Stimulated activated CD8-positive, alpha-beta memory T cell treated with anti-CD3 and anti-CD28 coated beads, Interleukin-7, amount 100 ng/mL, for 48 hours (primary cell): Measurements from ENCODE around the gene TP73.

Experiments
- DNase-seq, 2 donors: peaks; one replicate each; pipeline ENCODE4 v3.0.0-alpha.2; 2020; ENCODE audit warnings: low read depth in 1 of 2; ENCODE audit errors: extremely low read depth in 1 of 2

Gene TP73

GRCh38 chr1:3651026-3651929 lies 1.0 kb upstream of the TP73 start:
- DNase-seq = no peak

GRCh38 chr1:3652548-3653285 lies 401 bp downstream of the TP73 start:
- no peak for DNase-seq

GRCh38 chr1:3653286-3653618 lies 936 bp downstream of the TP73 start:
- no peak for DNase-seq

- no peak for DNase-seq
Observed at GRCh38 chr1:3654549-3655281, 2.4 kb downstream of the TP73 start.

- DNase-seq = no peak
Observed at GRCh38 chr1:3656450-3657095, 4.3 kb downstream of the TP73 start.

GRCh38 chr1:3657096-3657475 lies 4.8 kb downstream of the TP73 start:
- DNase-seq = no peak

GRCh38 chr1:3657578-3658230 lies 5.4 kb downstream of the TP73 start:
- DNase-seq = no peak

GRCh38 chr1:3658231-3658615 lies 5.9 kb downstream of the TP73 start:
- no peak for DNase-seq

- DNase-seq = no peak
Observed at GRCh38 chr1:3659093-3659492, 6.8 kb downstream of the TP73 start.

GRCh38 chr1:3660704-3661103 lies 8.4 kb downstream of the TP73 start:
- no peak for DNase-seq

- DNase-seq = no peak
Observed at GRCh38 chr1:3661631-3662030, 9.3 kb downstream of the TP73 start.

- no peak for DNase-seq
Observed at GRCh38 chr1:3662080-3662671, 9.9 kb downstream of the TP73 start.

- DNase-seq = no peak
Observed at GRCh38 chr1:3663999-3664699, 11.8 kb downstream of the TP73 start.

- no peak for DNase-seq
Observed at GRCh38 chr1:3664700-3665375, 12.5 kb downstream of the TP73 start.

GRCh38 chr1:3668148-3668547 lies 15.8 kb downstream of the TP73 start:
- no peak for DNase-seq

- no peak for DNase-seq
Observed at GRCh38 chr1:3668585-3669300, 16.4 kb downstream of the TP73 start.

- no peak for DNase-seq
Observed at GRCh38 chr1:3669421-3669821, 17.1 kb downstream of the TP73 start.

- no peak for DNase-seq
Observed at GRCh38 chr1:3669971-3670431, 17.7 kb downstream of the TP73 start.
